Measurements from ENCODE around the gene ALDOC. TPM values are rescaled to one million over a fixed set of nuclear protein-coding genes. Genes with fewer than 3 reads are reported as not detected.

ALDOC gene
- total and polyA plus RNA-seq, 2 experiments from 2014 or later = 33.5 to 157 TPM

- H3K4me1 Mint-ChIP-seq = peaks cover 33% of the 10 kb centered on the region
- Histone ChIP-seq H3K4me2 (no peak overlapping the region), H3F3A (replicated peaks; ENCODE audit: low read depth) (peaks cover 19% of the 10 kb centered on the region), H3K4me1 (ENCODE audit: insufficient read depth) (peaks cover 30% of the 10 kb centered on the region), H2AFZ (no peak overlapping the region), H3K79me2 (replicated peaks; ENCODE audit: insufficient read depth) (peaks cover 14% of the 10 kb centered on the region), H4K20me1 (replicated peaks; ENCODE audit: insufficient read depth) (peaks cover 3% of the 10 kb centered on the region), H3K9me2 (ENCODE audit: insufficient read depth) (no peaks in the 10 kb centered on the region), H3K27me3 (ENCODE audit: insufficient read depth) (peaks cover 4% of the 10 kb centered on the region; the same call in 1 of the 2 replicates), H3K4me3 (no peak overlapping the region), H3K27ac (ENCODE audit: low read depth) (no peak overlapping the region), H3K36me3 (ENCODE audit: insufficient read depth) (peaks cover 19% of the 10 kb centered on the region)
- no peak for DNase-seq (ENCODE audit: low spot score)
- no peaks in the 10 kb centered on the region for H3K9me3 Mint-ChIP-seq
- H3K36me3 Mint-ChIP-seq (ENCODE audit: low read depth) = peaks cover 33% of the 10 kb centered on the region
- H3K27me3 Mint-ChIP-seq (ENCODE audit: insufficient read depth, low read depth, poor library complexity) = peaks cover 19% of the 10 kb centered on the region
- H3K4me3 Mint-ChIP-seq = no peak overlapping the region; the same call in 2 of the 3 replicates
- no peak overlapping the region for H3K27ac Mint-ChIP-seq
- no peak for ATAC-seq
- TF ChIP-seq JUNB (IDR thresholded peaks at IDR 0.05; ENCODE audit: unreplicated experiment) (no peak), CREB1 (CRISPR knock-in tag; IDR thresholded peaks at IDR 0.05; ENCODE audit: low read depth) (no peak), CTCF (conservative IDR thresholded peaks at IDR 0.05; ENCODE audit: low read depth in 2 of 2) (no peak), ZNF462 (CRISPR knock-in tag; IDR thresholded peaks at IDR 0.05) (no peak), STAT1 (IDR thresholded peaks at IDR 0.05; ENCODE audit: unreplicated experiment) (no peak), ZNF331 (CRISPR knock-in tag; IDR thresholded peaks at IDR 0.05; ENCODE audit: low read depth) (no peak), POLR2AphosphoS5 (IDR thresholded peaks at IDR 0.05; ENCODE audit: low read depth) (no peak), EZH2phosphoT487 (IDR thresholded peaks at IDR 0.05; ENCODE audit: unreplicated experiment) (no peak), REST (IDR thresholded peaks at IDR 0.05; ENCODE audit: unreplicated experiment) (no peak), ETS1 (IDR thresholded peaks at IDR 0.05) (no peak), NANOG (IDR thresholded peaks at IDR 0.05; ENCODE audit: borderline replicate concordance) (no peak), EZH2 (IDR thresholded peaks at IDR 0.05; ENCODE audit: low read depth, unreplicated experiment) (no peak), ZNF114 (CRISPR knock-in tag; IDR thresholded peaks at IDR 0.05) (no peak)
These were observed 2.2 kb downstream of the ALDOC start for GRCh38 chr17:28574526-28574925.
